NCI-H446 (cell line): Measurements from ENCODE around the gene USP17L30.
"Not testable (repeated sequence)": the region's sequence is repeated elsewhere in the genome, so short reads cannot be mapped to it uniquely, and the experiment has no call there.

Experiments
- DNase-seq, 2 experiments: peaks; one replicate each; lab custom pipeline; 2025; lab: John Stamatoyannopoulos, UW

USP17L30 gene

GRCh38 chr4:9362829-9363228 is at the start of gene USP17L30:
Gene USP17L30 (plus strand): TSS chr4:9363129. CDS start chr4:9363129, 0 bp downstream.
- not testable (repeated sequence) for DNase-seq

- not testable (repeated sequence) for DNase-seq
These were observed 38.7 kb upstream of the USP17L30 start for GRCh38 chr4:9324191-9324590.

- DNase-seq = not testable (repeated sequence)
These were observed 38.1 kb upstream of the USP17L30 start, which contains the start of gene USP17L24 for GRCh38 chr4:9324865-9325264. Gene USP17L24 (plus strand): TSS chr4:9325165. CDS start chr4:9325165, 0 bp downstream.

- DNase-seq = not testable (repeated sequence)
These were observed 33.3 kb upstream of the USP17L30 start, which contains the start of gene USP17L25 for GRCh38 chr4:9329611-9330010. Gene USP17L25 (plus strand): TSS chr4:9329911. CDS start chr4:9329911, 0 bp downstream.

- DNase-seq = not testable (repeated sequence)
These were observed 28.6 kb upstream of the USP17L30 start, which contains the start of gene USP17L26 for GRCh38 chr4:9334358-9334757. Gene USP17L26 (plus strand): TSS chr4:9334658. CDS start chr4:9334658, 0 bp downstream.

- not testable (repeated sequence) for DNase-seq
These were observed 23.8 kb upstream of the USP17L30 start, which contains the start of gene USP17L5 for GRCh38 chr4:9339103-9339502. Gene USP17L5 (plus strand): TSS chr4:9339403. CDS start chr4:9339403, 0 bp downstream.

GRCh38 chr4:9343848-9344247 is 19.1 kb upstream of the USP17L30 start, which contains the start of gene USP17L27:
Gene USP17L27 (plus strand): TSS chr4:9344148. CDS start chr4:9344148, 0 bp downstream.
- DNase-seq = not testable (repeated sequence)

GRCh38 chr4:9348593-9348992 is 14.3 kb upstream of the USP17L30 start, which contains the start of gene USP17L28:
Gene USP17L28 (plus strand): TSS chr4:9348893. CDS start chr4:9348893, 0 bp downstream.
- DNase-seq = not testable (repeated sequence)

GRCh38 chr4:9350866-9351265 is 12.1 kb upstream of the USP17L30 start:
- not testable (repeated sequence) for DNase-seq

- DNase-seq = not testable (repeated sequence)
These were observed 9.6 kb upstream of the USP17L30 start, which contains the start of gene USP17L29 for GRCh38 chr4:9353338-9353737. Gene USP17L29 (plus strand): TSS chr4:9353638. CDS start chr4:9353638, 0 bp downstream.

GRCh38 chr4:9379881-9380280 is 17.0 kb downstream of the USP17L30 start:
- not testable (repeated sequence) for DNase-seq

- DNase-seq = not testable (repeated sequence)
These were observed 18.1 kb downstream of the USP17L30 start for GRCh38 chr4:9381012-9381534.

GRCh38 chr4:9384126-9384525 is 21.2 kb downstream of the USP17L30 start:
- no peak for DNase-seq

- not testable (repeated sequence) for DNase-seq
These were observed 26.1 kb downstream of the USP17L30 start for GRCh38 chr4:9389001-9389400.

- not testable (repeated sequence) for DNase-seq
These were observed 42.8 kb downstream of the USP17L30 start for GRCh38 chr4:9405774-9406173.

GRCh38 chr4:9406491-9406890 is 43.6 kb downstream of the USP17L30 start:
- DNase-seq = not testable (repeated sequence)

- no peak for DNase-seq
These were observed 46.9 kb downstream of the USP17L30 start for GRCh38 chr4:9409793-9410192.
